Mesothelial cell of epicardium (in vitro differentiated cells): ENCODE data around the gene PMIS2. TPM values are rescaled to one million over a fixed set of nuclear protein-coding genes. Genes with fewer than 3 reads are reported as not detected.

Experiments used
- DNase-seq, 2 experiments: peaks; one replicate each; pipeline ENCODE4 v3.0.0; 2021; ENCODE audit warnings: low spot score in 2 of 2; ENCODE audit not compliant: unreplicated experiment in 2 of 2
- H3K27ac Mint-ChIP-seq: 2 replicates; pipeline ENCODE4 v1.8.0; 2021; ENCODE audit warnings: mixed read lengths
- H3K27me3 Mint-ChIP-seq: 2 replicates; pipeline ENCODE4 v1.8.0; 2021; ENCODE audit warnings: low read depth, mixed read lengths
- H3K36me3 Mint-ChIP-seq: 2 replicates; pipeline ENCODE4 v1.8.0; 2021; ENCODE audit warnings: mixed read lengths
- H3K4me1 Mint-ChIP-seq: 2 replicates; pipeline ENCODE4 v1.8.0; 2021; ENCODE audit warnings: mixed read lengths
- H3K4me3 Mint-ChIP-seq: 2 replicates; pipeline ENCODE4 v1.8.0; 2021; ENCODE audit warnings: mild to moderate bottlenecking, moderate library complexity, mixed read lengths
- H3K9me3 Mint-ChIP-seq: 2 replicates; pipeline ENCODE4 v1.8.0; 2021; ENCODE audit warnings: mixed read lengths
- total RNA-seq: library from RNA; stranded (reverse); gene quantifications from 3 replicates; pipeline ENCODE4 v1.2.1, GENCODE V29; 2021
- TF ChIP-seq, protein P1 (sequence below): fragments of 200-600 bp; sonication (generic); IDR thresholded peaks from one replicate; pipeline ENCODE4 v1.5.0; 2021; ENCODE audit warnings: antibody characterized with exemption; ENCODE audit not compliant: unreplicated experiment

PMIS2 gene
- total RNA-seq, 1 donor from 2014 or later = not detected

DNA sequence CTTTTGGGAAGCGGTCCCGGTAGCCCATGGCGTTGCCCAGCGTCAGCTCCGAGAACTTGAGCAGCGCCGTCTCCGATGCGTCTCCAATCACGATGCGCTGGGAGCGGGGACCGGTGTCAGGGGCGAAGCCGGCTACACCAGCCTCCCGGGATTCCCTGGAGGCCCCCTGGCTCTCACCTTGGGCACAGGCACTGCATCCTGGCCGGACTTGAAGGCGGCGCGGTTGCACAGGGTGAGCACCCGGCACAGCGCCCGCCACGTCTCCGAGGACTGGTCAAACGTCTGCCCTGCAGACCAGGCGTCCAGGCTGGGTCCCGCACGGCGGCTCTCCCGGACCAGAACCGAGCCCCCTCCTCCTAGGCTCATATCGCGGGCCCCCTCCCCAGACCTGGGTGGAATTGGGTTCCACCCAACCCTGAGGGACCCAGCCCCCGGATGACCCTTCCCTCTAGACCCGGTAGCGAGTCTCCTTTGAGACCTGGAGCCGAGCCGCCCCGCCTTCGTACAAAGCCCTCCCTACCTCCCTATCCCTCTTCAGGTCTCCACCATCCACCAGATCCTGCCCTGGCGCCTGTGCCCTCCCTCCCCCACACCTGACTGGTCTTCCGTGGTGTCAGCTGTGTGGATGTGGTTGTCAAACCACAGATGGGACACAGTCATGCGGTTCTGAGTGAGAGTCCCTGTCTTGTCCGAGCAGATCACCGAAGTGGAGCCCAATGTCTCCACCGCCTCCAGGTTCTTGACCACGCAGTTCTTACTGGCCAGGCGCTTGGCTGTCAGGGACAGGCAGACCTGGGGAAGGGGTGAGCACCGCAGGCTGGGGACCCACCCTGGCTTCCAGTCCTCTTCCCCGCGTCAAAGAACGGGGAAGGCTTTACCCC, 27.3 kb upstream of the PMIS2 start:
- H3K27ac Mint-ChIP-seq = no peak overlapping the region
- peak overlapping the region; percentile 75 for H3K4me3 Mint-ChIP-seq
- peaks cover 4% of the 10 kb centered on the region for H3K4me1 Mint-ChIP-seq
- DNase-seq = no peak
- H3K9me3 Mint-ChIP-seq = no peaks in the 10 kb centered on the region
- peaks cover 90% of the 10 kb centered on the region for H3K27me3 Mint-ChIP-seq
- TF ChIP-seq, protein P1, sequence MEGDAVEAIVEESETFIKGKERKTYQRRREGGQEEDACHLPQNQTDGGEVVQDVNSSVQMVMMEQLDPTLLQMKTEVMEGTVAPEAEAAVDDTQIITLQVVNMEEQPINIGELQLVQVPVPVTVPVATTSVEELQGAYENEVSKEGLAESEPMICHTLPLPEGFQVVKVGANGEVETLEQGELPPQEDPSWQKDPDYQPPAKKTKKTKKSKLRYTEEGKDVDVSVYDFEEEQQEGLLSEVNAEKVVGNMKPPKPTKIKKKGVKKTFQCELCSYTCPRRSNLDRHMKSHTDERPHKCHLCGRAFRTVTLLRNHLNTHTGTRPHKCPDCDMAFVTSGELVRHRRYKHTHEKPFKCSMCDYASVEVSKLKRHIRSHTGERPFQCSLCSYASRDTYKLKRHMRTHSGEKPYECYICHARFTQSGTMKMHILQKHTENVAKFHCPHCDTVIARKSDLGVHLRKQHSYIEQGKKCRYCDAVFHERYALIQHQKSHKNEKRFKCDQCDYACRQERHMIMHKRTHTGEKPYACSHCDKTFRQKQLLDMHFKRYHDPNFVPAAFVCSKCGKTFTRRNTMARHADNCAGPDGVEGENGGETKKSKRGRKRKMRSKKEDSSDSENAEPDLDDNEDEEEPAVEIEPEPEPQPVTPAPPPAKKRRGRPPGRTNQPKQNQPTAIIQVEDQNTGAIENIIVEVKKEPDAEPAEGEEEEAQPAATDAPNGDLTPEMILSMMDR = no peak
- no peaks in the 10 kb centered on the region for H3K36me3 Mint-ChIP-seq

DNA sequence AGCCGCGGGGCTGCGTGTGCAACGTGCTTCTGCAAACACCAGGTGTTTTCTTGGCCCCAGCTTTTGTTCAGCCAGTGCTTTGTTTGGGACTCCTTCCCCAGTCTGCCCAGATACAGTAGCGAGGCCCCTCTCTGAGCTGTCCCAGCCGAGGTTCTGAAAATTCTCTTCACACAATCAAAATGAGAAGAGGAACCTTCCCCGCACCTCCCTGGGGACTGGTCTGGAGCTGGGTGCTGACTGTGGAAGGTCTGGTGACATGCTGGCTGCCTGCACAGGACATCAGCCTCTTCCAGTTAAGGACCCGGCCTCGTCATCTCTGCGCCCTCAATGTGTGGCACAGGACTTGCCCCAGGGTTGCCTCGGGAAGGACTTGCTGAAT, 26.7 kb upstream of the PMIS2 start:
- Mint-ChIP-seq H3K27ac (no peak overlapping the region), H3K4me1 (peaks cover 4% of the 10 kb centered on the region), H3K27me3 (peaks cover 88% of the 10 kb centered on the region), H3K9me3 (no peaks in the 10 kb centered on the region), H3K4me3 (no peak overlapping the region), H3K36me3 (no peaks in the 10 kb centered on the region)
- no peak for DNase-seq
- TF ChIP-seq, protein P1 = no peak

DNA sequence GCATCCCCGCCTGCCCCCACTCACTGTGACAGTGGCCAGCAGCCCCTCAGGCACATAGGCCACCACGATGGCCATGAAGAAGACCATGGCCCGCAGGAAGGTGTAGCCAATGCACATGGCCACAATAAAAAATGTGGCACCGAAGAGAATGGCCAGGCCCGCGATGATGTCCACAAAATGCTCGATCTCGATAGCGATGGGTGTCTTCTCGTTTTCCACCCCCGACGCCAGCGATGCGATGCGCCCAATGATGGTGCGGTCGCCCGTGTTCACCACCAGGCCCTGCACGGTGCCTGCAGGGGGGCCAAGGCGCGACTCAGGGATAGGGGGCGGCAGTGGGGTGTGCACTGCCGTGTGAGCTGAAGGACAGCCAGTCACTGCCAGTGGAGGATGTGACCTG, 26.2 kb upstream of the PMIS2 start:
- Mint-ChIP-seq H3K36me3 (no peaks in the 10 kb centered on the region), H3K4me3 (no peak overlapping the region), H3K27me3 (peaks cover 88% of the 10 kb centered on the region), H3K27ac (no peak overlapping the region), H3K9me3 (no peaks in the 10 kb centered on the region), H3K4me1 (peaks cover 4% of the 10 kb centered on the region)
- no peak for DNase-seq
- TF ChIP-seq, protein P1 = no peak

- Mint-ChIP-seq H3K27me3 (peaks cover 89% of the 10 kb centered on the region), H3K36me3 (no peaks in the 10 kb centered on the region), H3K27ac (no peak overlapping the region), H3K4me3 (no peak overlapping the region), H3K9me3 (no peaks in the 10 kb centered on the region), H3K4me1 (peaks cover 4% of the 10 kb centered on the region)
- no peak for DNase-seq
- TF ChIP-seq, protein P1 = no peak
These were observed 25.7 kb upstream of the PMIS2 start for GRCh38 chr19:35560271-35560670.

DNA sequence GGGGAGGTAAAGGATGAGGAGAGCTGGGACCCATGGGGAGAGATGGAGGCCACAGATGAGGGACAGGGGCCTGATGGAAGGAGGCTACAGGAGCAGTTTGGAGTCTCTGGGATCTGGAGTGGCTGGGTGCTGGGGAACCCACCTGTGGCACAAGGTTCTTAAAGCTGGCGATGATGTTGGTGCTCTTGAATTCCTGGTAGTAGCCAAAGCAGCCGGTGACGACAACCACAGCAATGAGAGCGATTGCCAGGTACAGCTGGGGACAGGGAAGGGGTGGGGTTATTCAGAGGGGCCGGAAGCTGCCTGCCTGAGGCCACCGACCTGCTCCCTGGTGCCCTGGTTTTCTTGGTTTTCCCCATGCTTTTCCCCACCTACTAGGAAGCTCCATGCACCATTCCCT, 25.3 kb upstream of the PMIS2 start:
- Mint-ChIP-seq H3K4me3 (no peak overlapping the region), H3K27me3 (peaks cover 89% of the 10 kb centered on the region)

More for the DNA sequence above, 25.3 kb upstream of the PMIS2 start:
- Mint-ChIP-seq H3K9me3 (no peaks in the 10 kb centered on the region), H3K4me1 (peaks cover 4% of the 10 kb centered on the region), H3K36me3 (no peaks in the 10 kb centered on the region), H3K27ac (no peak overlapping the region)
- DNase-seq = no peak
- TF ChIP-seq, protein P1 = no peak
